GM12873 (cell line): Measurements from ENCODE around the gene CYFIP1.

Experiments
- TF ChIP-seq, protein P1 (sequence below): IDR thresholded peaks from 2 replicates; pipeline ENCODE4 v1.5.1; 2012; ENCODE audit warnings: low read depth, mild to moderate bottlenecking, moderate library complexity, low read length, control low read depth; ENCODE audit not compliant: insufficient read depth; ENCODE audit errors: missing control alignments

The CYFIP1 gene

DNA sequence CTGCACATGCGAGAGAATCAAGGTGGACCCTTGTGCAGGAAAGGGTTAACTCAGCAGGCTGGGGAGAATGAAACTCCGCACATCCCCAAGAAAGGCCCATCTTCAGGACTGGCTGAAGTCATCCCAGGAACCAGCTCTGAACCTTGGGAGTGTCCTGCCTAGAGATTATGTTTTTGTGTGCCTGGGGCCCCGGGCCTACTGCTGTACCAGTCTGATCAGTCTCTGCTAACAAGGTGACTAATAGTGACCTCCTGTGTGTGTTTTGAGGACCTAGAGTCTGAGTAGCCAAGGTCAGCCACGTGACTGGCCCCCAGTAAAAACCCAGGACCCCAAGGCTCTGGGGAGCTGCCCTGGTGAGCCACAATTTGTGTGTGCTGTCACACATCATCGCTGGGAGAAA, 58.2 kb downstream of the CYFIP1 start:
- TF ChIP-seq, protein P1, sequence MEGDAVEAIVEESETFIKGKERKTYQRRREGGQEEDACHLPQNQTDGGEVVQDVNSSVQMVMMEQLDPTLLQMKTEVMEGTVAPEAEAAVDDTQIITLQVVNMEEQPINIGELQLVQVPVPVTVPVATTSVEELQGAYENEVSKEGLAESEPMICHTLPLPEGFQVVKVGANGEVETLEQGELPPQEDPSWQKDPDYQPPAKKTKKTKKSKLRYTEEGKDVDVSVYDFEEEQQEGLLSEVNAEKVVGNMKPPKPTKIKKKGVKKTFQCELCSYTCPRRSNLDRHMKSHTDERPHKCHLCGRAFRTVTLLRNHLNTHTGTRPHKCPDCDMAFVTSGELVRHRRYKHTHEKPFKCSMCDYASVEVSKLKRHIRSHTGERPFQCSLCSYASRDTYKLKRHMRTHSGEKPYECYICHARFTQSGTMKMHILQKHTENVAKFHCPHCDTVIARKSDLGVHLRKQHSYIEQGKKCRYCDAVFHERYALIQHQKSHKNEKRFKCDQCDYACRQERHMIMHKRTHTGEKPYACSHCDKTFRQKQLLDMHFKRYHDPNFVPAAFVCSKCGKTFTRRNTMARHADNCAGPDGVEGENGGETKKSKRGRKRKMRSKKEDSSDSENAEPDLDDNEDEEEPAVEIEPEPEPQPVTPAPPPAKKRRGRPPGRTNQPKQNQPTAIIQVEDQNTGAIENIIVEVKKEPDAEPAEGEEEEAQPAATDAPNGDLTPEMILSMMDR: no peak

DNA sequence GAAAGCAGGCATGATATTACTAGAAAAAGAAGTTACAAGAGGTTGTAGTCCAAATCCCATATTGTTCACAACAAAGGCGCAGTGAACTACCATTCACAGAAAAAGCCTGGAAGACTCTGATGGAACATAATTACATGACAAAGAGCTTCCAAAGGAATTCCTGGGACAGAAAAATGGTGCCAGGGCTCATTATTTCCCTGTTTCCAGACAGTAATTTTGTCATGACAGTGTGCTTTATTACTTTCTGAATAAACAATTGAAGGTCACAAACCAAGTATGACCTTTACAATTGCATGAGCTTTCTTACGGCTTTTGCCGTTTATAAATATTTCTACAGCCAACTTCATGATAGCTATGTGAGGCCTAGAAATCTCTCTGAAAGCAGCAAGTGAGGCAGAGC, 61.0 kb downstream of the CYFIP1 start:
- TF ChIP-seq, protein P1: no peak

DNA sequence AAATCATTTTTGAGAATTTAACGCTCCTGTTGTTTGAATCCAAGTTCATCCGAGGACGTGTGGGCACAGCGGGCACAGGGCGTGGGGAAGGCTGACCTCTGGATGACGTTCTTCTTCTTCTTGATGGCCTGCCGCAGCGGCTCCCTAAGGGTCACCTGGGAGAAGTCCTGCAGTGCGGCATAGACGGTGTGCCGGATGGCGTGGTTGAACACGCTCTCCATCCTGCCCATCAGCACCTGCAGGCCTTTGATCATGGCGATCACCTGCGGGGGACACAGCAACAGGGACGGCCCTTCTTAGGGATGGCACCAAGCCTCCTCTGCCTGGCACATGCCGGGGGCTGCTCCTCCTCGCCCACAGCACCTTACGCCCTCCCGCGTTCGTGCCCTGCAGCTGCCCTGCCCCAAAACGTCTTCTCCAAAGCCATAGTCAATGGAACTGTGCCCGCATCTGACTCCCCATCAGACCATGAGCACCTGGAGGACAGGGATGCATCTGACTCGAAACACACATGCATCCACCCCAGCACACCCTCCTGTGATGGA, 61.5 kb downstream of the CYFIP1 start:
- TF ChIP-seq, protein P1: no peak

DNA sequence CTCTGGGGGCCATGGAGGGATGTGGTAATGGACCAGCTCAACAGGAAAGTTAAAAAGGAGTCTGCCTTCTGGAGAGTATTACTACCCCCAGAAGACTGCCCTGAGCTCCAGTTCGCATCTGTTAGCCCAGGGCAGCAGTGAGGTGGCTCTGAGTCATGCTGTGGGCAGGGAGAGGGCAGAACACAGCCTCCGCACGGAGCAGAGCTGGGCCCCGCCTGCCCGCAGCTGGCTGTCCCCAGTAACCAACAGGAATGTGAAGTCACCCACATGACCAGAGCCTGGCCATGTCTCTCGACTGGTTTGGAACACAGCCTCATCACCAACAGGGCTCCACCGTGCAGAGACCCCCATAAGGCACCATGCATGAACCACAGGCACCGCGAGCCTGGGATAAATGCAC, 62.1 kb downstream of the CYFIP1 start:
- TF ChIP-seq, protein P1: no peak

DNA sequence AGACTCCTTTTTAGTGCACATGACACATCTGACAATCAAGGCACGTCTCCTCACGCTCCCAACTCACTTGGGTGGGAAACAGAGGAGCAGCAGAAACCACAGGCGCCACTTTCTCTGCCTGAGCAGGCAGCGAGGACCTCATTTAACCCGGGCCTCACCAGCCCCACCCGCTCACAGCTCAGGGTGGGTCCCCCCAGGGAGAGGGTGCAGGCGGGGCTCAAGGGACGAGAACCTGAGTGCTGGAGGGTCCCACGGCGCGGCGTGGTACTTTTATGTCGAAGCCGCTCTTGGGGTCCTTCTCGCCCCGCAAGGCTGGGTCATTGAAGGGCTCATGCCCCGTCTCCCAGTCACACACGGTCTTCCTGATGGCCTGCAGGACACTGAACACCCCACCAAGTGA, 62.6 kb downstream of the CYFIP1 start:
- TF ChIP-seq, protein P1: no peak

DNA sequence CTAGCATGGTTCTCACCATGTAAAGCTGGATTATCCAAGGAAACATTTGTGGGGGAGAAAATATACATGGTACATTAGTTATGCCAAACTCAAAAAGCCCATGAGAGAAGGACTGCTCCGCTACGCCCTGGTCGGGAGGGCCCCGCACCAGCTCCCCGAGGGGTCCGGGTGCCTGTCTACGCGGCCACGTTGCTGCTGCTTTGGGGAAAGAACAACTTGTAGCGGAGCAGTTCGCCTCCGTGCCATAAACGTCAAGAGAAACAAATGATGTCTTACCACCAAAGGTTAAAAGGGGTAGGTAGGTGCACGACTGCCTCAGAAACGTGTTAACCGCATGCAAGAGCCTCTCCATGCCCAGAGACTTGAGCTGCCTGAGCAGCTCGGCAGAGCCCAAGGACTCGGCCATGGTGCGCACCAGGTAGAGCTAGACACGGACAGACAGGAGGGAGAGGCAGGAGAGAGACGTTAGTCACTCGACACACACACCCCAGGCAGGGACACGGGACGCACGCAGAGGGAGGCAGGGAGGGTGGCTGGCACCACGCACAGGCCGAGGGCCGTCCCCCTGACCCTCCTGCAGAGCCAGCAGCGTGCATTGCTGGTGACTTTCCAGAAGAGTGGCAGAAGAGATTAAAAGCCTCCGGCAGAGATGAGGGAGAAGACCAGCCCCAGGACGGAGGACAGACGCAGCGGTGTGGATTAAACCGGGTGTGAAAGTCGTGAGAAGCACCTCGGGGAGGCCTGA, 63.4 kb downstream of the CYFIP1 start:
- TF ChIP-seq, protein P1: no peak

DNA sequence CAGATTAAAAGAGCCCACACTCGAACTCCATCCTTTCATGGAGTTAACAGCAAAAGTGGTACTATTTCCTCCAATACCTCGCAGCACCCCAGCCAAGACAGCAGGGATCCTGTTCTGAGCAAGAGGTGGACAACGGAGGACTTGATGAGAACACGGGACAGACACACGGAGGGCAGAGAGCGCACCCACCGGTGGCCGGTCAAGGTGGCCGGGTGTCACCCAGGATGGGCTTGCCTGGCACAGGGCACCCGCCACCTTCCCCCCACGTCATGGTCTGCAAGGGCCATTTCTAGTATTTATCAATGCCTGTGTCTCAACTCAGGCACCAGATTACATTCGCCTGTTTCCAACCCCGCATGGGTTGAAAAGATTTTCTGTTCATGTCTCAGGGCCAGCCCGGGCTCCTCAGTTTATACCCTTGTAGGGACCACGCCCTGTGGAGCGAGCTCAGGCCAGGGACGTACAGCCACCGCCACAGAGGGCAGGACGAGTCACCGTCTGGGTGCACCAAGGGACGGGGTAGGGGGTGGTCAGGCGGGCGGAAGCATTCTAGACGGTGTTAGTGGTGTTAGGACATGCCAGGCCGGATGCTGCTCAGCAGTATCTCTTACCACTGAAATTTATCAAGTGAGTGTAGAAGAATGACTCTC, 64.2 kb downstream of the CYFIP1 start:
- TF ChIP-seq, protein P1: no peak
